ENCODE results near the gene EEPD1.
"Not testable (repeated sequence)": the region's sequence is repeated elsewhere in the genome, so short reads cannot be mapped to it uniquely, and the experiment has no call there.

EEPD1 gene

GRCh38 chr7:36117203-36117840 is 35.7 kb upstream of the EEPD1 start:
- peaks cover 7% of the 10 kb centered on the region for H3K36me3 Mint-ChIP-seq (ENCODE audit: low read depth)
- no peak overlapping the region for H3K4me3 Mint-ChIP-seq
- no peak for DNase-seq
- H3K4me1 Mint-ChIP-seq = peaks cover 5% of the 10 kb centered on the region
- TF ChIP-seq CTCF (IDR thresholded peaks at IDR 0.05) = no peak
- H3K27ac Mint-ChIP-seq = no peak overlapping the region
- no peaks in the 10 kb centered on the region for H3K27me3 Mint-ChIP-seq (ENCODE audit: low read depth, poor library complexity)
- peaks cover 19% of the 10 kb centered on the region for H3K9me3 Mint-ChIP-seq

GRCh38 chr7:36118344-36118743 is 34.7 kb upstream of the EEPD1 start:
- no peak overlapping the region for H3K27ac Mint-ChIP-seq
- peaks cover 7% of the 10 kb centered on the region for H3K36me3 Mint-ChIP-seq (ENCODE audit: low read depth)
- H3K27me3 Mint-ChIP-seq (ENCODE audit: low read depth, poor library complexity) = no peaks in the 10 kb centered on the region
- H3K4me3 Mint-ChIP-seq = no peak overlapping the region
- H3K9me3 Mint-ChIP-seq = peaks cover 29% of the 10 kb centered on the region
- H3K4me1 Mint-ChIP-seq = peaks cover 5% of the 10 kb centered on the region
- no peak for DNase-seq
- TF ChIP-seq CTCF (IDR thresholded peaks at IDR 0.05) = no peak

GRCh38 chr7:36119005-36119706 is 33.9 kb upstream of the EEPD1 start:
- no peak overlapping the region for H3K27ac Mint-ChIP-seq
- peaks cover 5% of the 10 kb centered on the region for H3K4me1 Mint-ChIP-seq
- H3K36me3 Mint-ChIP-seq (ENCODE audit: low read depth) = peaks cover 7% of the 10 kb centered on the region
- TF ChIP-seq CTCF (IDR thresholded peaks at IDR 0.05) = no peak
- no peaks in the 10 kb centered on the region for H3K27me3 Mint-ChIP-seq (ENCODE audit: low read depth, poor library complexity)
- peaks cover 36% of the 10 kb centered on the region for H3K9me3 Mint-ChIP-seq
- no peak for DNase-seq
- H3K4me3 Mint-ChIP-seq = no peak overlapping the region

GRCh38 chr7:36119983-36120646 is 32.9 kb upstream of the EEPD1 start:
- H3K27me3 Mint-ChIP-seq (ENCODE audit: low read depth, poor library complexity); H3K27ac Mint-ChIP-seq; DNase-seq; H3K4me1 Mint-ChIP-seq; H3K36me3 Mint-ChIP-seq (ENCODE audit: low read depth); H3K4me3 Mint-ChIP-seq: not testable (repeated sequence)
- peaks cover 46% of the 10 kb centered on the region for H3K9me3 Mint-ChIP-seq

- peaks cover 13% of the 10 kb centered on the region for H3K4me1 Mint-ChIP-seq
- peak overlapping the region; percentile 15 for H3K27ac Mint-ChIP-seq
Measured at GRCh38 chr7:36125630-36126029, 27.4 kb upstream of the EEPD1 start.

GRCh38 chr7:36127075-36127740 is 25.8 kb upstream of the EEPD1 start:
- Mint-ChIP-seq H3K27me3 (ENCODE audit: low read depth, poor library complexity) (no peaks in the 10 kb centered on the region), H3K27ac (no peak overlapping the region), H3K4me3 (no peak overlapping the region), H3K9me3 (peaks cover 32% of the 10 kb centered on the region), H3K36me3 (ENCODE audit: low read depth) (no peaks in the 10 kb centered on the region), H3K4me1 (peaks cover 29% of the 10 kb centered on the region)
- no peak for TF ChIP-seq CTCF (IDR thresholded peaks at IDR 0.05)
- no peak for DNase-seq

More at GRCh38 chr7:36125630-36126029, 27.4 kb upstream of the EEPD1 start:
- H3K4me3 Mint-ChIP-seq; H3K36me3 Mint-ChIP-seq (ENCODE audit: low read depth); H3K27me3 Mint-ChIP-seq (ENCODE audit: low read depth, poor library complexity); DNase-seq: not testable (repeated sequence)
- peaks cover 48% of the 10 kb centered on the region for H3K9me3 Mint-ChIP-seq
